IPS-11a (cell line): ENCODE data around the gene PTPRK.

Source experiments
- H3K4me3 ChIP-seq: one replicate; pipeline ENCODE4 v1.5.1; 2013; ENCODE audit warnings: low read depth, low read length, control low read depth

Gene PTPRK

DNA sequence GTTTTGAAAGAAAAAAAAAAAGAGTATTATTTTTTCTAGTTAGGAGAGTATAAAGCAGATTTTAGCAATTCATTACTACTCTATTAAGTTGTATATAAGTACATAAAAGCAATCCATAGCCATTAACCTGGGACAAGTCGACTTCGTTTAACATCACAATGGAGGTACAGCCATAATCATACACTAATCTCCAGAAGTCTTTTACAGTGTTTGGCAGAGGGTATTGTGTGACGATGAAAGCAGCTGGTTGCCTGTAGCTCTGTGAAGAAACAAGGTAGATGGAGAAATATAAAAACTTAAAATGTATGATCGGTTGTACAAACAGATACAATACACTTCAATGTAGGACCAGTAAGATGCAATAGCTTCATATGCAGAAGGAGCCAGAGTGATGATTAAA is 543.6 kb downstream of the PTPRK start:
- no peak overlapping the region for H3K4me3 ChIP-seq

DNA sequence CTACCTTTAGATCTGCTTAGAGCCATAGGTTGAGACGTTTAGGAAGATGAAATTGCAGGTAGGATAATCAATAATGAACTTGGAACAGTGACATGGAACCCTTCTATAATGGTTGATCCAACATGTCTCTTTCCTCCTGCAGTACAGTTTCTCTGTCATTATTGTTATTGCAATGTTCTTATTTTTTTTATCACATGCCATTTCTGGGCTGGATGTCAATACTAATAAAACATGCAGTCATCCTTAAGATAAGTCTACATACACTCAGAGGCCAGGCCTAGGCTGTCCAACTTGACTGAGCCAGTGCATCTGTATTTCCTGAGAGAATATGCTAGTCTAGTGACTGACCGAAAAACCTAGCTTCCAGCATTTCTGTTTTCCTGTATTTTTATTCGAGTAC is 544.3 kb downstream of the PTPRK start:
- no peak overlapping the region for H3K4me3 ChIP-seq

DNA sequence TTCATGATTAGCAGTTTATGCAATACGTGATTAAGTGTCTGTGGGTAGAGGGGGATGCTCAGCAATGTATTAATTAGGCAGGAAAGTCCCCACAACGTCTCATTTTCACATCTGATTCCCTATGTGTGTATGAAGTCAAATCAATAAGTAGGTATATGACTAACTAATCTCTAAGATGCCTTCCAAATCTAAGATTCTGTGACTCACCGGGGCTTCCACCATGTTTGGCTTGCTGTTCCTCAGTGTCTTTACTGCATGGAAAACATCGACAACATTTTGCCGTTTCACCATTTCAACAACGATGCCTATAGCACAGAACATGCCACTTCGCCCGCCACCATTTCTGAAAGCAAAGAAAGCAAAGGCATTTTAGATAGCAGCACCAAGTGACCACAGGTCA is 547.6 kb downstream of the PTPRK start:
- no peak overlapping the region for H3K4me3 ChIP-seq

DNA sequence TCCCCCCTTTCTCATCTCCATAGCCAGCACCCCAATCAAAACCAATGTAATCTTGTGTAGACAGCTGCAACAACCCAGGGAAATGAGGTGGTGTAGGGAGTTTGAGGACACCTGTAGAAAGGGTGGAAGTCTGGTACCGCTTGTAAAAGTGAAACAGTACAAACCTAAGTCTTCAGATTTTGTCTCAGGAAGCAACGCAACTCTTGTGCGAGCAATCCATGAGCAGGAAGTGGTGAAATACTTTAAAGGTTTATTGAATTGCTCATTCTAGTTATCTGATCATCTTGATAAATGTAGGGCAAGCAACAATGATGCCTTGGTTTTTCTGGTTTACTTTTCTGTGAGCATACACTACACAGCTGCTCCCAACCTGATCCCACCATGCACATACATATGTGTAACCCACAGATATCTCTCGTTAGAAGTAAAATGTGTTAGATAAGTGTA is 548.4 kb downstream of the PTPRK start:
- H3K4me3 ChIP-seq, result no peak overlapping the region

DNA sequence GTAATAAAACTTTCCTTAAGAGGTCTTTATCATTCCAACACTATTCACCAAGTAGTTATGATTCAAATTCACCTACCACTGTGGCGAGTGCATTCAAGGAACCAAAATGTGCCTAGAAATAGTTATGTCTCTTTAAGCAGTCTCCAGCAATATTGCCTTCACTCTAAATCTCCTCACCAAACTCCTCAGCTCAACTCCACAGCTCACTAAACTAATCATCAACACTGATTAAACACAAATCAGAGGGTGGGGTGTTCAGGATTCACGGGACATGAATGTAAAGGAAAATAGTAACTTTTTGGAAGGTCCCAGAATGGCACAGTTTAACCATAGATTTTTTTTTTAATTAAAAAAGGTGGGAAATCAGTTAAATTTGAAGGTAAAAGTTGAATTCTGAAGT is 549.0 kb downstream of the PTPRK start:
- no peak overlapping the region for H3K4me3 ChIP-seq

DNA sequence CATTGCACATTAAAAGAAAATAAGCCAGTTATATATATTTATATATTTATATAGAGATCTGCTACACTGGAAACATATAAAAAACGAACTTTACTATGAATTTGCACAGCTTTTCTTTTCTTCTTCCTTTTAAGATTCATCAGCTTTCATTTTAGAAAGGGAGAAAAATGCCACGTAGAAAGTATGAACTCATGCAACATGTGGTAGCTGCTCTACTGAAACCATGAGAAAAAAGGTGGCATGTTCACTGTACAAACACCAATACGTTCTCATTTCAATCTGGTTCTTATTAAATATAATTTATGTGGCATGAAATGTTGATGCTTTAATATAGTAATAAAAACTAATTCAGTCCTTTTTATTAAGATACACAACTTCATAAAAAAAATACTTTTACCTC is 550.7 kb downstream of the PTPRK start:
- H3K4me3 ChIP-seq, result no peak overlapping the region

DNA sequence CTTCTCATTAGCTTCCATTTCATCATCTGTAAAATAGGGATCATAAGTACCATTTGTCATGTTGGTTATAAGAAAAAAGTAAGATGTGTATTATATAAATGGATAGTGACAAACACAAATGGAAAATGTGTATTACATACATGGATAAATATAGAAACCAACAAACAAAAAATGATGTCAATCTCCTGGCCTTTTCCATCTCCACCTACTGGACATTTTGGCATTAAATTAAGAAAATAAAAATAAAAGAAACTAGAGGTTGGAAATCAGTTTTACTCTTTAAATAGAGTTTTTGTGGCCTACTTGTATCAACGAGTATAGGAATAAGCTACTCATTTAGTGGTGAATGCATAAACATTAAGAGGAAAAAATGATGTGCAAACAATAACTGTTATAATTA is 552.0 kb downstream of the PTPRK start:
- H3K4me3 ChIP-seq, result no peak overlapping the region

DNA sequence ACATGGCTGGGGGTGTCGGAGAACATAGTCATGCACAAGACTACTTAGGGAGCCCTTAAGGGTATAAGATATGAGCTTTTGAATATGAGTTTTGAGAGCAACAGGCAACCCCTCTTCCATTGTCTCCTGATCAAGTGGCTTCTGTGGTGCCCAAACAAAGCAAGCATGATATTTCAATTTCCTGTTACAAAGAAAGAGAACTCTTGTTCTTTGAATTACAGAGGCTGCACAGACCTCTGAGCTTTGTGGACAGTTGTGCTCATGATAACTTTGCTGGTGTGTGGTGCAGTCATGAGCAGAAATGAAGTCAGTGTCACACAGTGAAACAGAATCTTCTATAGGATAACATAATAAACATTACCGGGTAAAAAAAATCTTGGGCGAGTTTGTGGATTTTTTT is 552.7 kb downstream of the PTPRK start:
- H3K4me3 ChIP-seq, result no peak overlapping the region

DNA sequence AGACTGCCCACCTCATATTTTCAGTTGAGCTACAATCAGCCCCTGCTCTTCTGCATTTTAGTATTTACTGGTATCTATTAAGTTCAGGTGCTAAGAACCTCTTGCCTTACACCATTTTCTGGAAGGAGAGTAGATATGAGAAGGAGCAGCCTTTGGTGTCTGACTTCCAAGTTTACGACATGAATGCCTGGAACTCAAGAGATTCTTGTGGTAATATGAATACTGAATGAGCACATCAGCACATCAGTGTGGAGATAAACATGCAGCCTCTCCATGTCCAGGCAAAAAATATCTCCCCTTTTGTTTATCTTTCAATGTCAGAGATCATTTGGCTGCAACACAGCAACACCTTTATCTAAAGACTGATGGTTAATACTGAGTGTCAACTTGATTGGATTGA is 553.8 kb downstream of the PTPRK start:
- no peak overlapping the region for H3K4me3 ChIP-seq

DNA sequence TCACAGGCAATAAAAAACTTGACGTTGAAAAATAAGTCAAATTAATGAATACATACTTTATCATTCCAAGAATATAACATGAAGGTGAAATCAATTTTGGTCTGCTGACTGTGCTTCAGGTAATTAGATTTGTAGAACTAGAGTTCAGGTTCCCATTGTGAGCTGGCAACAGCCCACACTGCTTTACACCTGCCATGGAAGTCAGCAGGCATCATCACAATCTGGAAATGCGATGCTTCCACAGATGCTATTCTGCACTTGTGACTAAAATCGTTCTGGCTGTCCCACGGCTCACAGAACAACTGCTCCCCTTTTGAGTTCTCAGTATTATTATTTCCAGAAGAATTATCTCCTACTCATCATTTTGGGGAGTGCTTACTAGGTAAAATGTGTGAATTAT is 556.9 kb downstream of the PTPRK start:
- no peak overlapping the region for H3K4me3 ChIP-seq

DNA sequence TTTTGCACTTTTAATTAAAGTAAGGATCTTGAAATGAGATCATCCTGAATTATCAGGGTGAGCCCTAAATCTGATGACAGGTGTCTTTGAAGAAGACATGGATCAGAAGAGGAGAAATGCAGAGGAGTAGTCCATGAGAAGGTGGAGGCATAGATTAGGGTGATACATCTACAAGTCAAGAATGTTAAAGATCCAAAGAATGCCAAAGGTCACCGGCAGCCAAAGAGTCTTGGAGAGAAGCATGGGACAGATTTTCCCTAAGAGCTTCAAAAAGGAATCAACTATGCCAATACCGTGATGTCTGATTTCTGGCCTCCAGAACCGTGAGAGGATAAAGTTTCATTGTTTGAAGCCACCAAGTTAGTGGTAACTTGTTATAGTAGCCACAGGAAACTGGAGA is 560.5 kb downstream of the PTPRK start:
- no peak overlapping the region for H3K4me3 ChIP-seq

DNA sequence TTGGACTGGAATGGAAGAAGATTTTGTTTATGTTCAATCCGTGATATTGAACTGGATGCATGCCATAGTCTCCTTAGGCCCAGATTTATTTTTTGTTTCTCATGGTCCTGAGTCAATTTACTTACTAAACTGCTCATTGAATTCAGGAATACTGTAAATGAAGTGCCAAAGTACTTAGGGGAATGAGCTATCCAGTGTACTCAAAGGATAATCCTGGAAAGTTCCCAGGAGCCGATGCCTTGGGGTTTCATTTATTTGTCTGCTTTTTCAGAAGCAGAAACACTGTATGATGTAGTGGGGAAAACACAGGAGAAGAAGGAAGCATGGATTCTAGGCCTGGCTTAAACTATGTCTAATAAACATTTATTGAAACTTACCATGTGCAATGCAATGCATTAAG is 563.4 kb downstream of the PTPRK start:
- H3K4me3 ChIP-seq, result no peak overlapping the region

DNA sequence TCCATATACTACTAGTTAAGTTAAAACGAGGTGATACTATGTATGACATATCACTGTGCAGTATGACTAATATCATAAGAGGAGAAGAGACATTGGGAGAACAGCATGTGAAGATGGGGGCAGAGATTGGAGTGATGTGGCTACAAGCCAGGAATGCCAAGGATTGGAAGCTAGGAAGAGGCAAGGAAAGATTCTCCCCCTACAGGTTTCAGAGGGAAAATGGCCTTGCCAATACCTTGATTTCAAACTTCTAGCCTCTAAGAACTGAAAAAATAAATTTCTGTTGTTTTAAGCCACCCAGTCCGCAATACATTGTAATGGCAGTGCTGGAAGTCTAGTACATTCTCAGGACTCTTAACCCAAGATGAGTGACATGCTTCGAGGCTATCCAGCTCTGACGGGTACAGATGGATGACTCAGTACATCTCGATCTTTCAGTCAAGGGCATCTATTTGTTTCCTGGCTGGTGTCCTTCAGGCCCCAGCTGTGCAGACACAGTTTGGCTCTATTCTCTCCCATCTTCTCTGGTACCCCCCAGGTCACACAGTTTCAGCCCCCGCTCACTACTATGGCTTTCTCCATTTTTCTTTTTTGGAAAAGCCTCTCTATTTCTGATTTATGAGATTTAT is 564.0 kb downstream of the PTPRK start:
- no peak overlapping the region for H3K4me3 ChIP-seq

DNA sequence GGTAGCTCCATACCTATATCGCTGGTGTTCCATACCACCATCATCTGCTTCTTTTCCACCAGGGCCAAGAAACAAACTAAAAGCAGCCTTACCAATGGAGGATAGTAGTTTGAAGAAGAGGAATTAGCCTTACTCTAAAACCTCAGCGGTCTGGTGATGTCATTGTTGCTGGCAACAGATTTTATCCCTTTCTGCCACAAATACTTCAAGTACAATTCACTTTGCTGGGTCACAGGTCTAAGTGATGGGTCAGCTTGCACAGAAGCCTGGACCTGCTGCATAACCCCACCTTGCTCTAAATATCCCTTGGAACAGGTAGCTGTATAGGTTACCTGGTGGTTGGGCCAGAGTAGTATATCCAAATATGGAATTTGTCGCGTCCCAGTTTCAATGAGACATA is 566.3 kb downstream of the PTPRK start:
- H3K4me3 ChIP-seq, result no peak overlapping the region

DNA sequence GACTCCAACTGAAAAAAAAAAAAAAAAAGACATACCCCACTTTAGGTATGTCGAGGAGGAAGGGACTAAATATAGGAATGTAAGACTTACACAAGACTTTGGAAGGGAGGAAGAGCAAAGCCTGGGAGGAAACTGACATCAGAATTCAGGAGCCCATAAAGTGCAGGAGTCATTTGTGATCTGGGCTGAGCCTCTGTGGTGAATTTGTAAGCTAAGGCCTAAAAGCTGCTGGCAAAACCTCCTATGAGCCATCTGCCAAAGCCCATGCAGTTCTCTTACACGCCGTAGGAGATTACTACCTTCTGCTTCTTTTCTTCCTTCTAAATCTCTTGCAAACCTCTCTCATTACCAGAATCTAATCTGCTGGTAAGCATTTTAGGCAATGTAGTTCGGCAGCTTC is 567.6 kb downstream of the PTPRK start:
- no peak overlapping the region for H3K4me3 ChIP-seq

DNA sequence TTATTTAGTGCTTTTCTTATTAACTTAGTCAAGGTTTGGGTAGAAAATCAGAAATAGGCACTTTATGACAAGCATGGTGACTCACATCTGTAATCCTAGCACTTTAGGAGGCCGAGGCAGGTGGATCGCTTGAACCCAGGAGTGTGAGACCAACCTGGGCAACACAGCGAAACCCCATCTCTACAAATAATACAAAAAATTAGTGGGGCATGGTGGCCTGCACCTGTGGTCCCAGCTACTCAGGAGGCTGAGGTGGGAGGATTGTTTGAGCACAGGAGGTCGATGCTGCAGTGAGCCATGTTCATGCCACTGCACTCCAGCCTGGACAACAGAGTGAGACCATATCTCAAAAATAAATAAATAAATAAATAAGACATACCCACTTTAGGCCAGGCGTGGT is 568.2 kb downstream of the PTPRK start:
- H3K4me3 ChIP-seq, result no peak overlapping the region

DNA sequence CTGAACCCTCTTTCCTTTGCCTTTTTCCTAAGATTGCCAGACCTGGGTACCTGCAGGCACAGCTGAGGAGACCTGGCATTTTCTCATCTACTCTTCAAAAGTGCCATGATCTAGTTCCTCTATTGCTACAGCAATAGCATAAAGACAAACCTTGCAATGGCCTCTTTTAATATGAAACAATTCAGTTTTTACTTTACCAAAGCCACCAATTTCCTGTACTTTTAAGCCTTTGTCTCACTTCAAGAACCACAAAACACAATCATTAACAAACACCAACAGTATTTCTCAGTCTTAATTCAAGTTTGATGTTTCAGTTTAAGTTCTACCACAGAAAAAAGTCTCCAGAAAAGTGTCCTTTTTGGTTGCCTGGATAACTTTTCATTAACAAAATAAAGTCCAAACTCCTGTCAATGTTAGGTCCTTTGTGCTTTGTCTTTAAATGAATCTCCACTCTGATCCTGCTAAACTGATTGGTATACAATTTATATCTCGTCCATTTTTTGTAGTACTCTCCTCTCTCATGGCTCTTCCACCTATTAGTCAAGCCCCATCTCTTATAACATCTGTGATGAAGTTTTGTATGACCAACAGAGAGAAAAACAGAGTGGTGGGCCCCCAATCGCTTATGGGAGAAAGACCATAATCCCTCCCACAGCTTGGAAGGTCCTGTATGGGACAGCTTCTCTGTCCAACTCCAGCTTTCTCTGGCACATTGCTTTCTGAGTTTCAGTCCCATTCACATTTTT is 569.1 kb downstream of the PTPRK start:
- H3K4me3 ChIP-seq, result no peak overlapping the region

DNA sequence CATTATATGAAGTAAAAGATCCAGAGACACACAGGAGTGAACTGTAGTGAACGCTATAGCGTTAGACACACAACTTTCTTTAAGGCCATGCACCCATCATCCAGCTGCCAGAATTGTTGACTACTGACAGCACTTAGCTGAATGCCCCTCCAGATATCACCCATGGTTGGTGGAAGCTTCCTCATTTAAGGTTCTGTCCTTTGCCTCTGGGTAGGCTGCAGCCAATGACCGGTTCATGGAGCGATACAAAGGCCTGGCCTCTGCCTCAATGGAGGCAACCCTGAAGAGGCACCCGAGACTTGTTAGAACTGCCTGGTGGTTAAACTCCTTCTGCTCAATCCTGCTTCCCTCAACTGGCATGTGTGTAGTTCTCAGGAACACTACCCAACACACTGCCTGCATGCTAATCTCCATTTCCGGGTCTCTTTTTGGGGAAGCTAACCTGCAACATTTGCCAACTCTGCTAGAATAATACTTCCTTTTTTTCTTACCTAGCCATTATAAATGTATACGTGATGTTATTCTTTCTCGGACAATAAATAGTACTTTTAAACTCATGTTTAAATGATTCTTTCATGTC is 569.7 kb downstream of the PTPRK start:
- H3K4me3 ChIP-seq, result no peak overlapping the region

DNA sequence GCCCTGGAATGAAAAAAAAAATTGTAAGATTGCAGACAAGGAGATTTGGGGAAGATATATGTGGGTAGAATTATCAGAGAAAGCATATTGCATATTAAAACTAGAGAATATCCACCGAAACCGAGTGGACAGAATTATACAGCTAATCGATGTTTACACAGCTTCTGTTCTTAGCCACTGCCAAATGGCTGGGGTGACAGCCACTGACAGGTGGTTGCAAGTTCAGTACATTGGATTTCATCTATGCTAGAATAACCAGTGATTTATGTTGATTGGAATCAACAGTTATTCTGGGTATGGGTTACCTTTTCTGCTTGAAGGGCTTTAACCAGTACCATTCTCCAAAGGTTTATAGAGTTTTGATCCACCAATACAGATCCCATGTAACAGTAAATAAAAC is 571.1 kb downstream of the PTPRK start:
- H3K4me3 ChIP-seq, result no peak overlapping the region

DNA sequence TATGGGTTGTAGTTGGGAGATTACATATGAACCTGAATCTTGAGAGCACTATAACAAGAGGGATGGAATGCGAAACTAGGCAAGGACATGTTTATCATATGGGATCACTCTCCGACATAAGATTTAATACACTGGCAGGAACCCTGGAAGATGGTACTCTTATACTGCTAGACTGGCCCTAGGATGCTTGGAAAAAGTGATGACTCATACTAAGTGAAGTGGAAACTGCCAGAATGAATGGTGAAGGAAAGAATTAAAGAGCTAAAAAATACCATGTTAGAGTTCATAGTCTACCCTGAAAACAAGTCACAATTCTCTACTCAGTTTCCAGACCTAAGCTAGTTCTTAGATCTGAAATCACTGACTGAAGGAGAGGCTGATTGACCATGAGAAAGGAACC is 574.0 kb downstream of the PTPRK start:
- no peak overlapping the region for H3K4me3 ChIP-seq

DNA sequence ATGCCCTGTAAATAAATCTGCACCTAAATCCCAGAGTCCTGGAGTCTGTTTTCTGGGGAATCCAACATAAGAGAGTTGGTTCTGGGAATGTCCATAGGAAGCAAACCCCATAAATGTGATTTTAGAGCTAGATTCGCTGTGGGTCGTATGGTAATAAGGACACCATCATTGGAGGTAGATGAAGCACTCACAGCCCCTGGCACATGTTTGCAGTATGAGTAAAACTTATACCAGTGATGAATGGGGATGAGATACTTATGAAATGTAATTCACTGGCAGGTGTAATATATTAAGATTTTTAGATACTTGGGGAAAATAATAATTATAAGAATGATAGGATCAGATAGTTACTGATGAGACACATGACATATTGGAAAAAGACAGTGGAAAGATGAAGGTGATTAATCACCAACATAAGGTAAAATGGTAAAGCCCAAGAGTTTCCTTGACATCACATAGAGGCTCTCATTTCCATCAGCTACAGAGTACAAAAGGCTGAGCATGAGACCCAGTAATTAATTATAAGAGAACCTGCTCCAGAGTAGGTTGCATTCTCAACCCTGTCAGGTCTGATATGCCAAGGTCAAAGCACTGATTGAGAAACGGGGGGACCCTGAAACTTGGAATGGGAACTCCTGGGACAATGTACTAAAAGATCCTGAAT is 574.8 kb downstream of the PTPRK start:
- H3K4me3 ChIP-seq, result no peak overlapping the region

DNA sequence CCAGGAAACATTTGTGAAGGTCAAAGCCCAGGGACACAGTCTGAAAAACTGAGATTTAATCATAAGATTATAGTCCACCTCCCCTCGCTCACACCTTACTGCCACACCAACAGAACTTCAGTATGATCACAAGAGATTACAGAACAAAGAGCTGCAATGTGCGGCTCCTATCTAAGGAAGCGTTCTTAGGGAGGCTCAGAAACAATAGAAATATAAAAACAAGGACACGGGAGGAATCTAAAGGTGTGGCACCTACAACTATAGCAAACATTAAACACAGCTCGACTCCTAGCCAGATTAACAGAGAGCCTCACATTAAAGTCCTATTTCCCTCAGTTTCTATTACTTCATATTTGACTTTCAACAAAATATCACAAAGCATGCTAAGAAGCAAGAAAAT is 579.2 kb downstream of the PTPRK start:
- H3K4me3 ChIP-seq, result no peak overlapping the region
